PC-9 (cell line): ENCODE measurements around the gene CCT3.

Experiments used
- EZH2 ChIP-seq: fragments of 200-600 bp; sonication (generic); IDR thresholded peaks from 2 replicates; pipeline ENCODE4 v1.8.0; 2017; ENCODE audit warnings: antibody characterized with exemption, low read depth
- TF ChIP-seq, protein P1 (sequence below): fragments of 200-600 bp; sonication (generic); conservative IDR thresholded peaks from 2 replicates; pipeline ENCODE4 v1.6.1; 2017; ENCODE audit warnings: mixed run types, antibody characterized with exemption, mild to moderate bottlenecking, moderate library complexity

DNA sequence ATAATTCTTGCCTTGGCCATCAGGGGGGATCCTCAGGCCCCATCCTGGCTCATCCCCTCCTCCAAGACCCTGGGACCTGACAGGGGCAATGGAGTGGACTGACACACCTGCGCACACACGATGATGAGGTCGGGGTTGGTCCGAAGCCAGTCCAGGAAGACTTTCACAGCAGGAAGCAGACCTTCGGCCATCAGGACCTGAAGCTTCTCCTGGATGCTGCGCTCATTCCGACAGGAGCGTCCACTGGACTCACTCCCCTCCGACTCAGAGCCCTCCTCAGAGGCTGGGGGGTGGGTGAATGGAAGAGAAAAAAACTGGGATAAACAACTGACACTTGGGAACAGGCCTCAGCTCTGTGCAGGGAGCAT, 74.8 kb downstream of the CCT3 start:
- TF ChIP-seq, protein P1, sequence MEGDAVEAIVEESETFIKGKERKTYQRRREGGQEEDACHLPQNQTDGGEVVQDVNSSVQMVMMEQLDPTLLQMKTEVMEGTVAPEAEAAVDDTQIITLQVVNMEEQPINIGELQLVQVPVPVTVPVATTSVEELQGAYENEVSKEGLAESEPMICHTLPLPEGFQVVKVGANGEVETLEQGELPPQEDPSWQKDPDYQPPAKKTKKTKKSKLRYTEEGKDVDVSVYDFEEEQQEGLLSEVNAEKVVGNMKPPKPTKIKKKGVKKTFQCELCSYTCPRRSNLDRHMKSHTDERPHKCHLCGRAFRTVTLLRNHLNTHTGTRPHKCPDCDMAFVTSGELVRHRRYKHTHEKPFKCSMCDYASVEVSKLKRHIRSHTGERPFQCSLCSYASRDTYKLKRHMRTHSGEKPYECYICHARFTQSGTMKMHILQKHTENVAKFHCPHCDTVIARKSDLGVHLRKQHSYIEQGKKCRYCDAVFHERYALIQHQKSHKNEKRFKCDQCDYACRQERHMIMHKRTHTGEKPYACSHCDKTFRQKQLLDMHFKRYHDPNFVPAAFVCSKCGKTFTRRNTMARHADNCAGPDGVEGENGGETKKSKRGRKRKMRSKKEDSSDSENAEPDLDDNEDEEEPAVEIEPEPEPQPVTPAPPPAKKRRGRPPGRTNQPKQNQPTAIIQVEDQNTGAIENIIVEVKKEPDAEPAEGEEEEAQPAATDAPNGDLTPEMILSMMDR = no peak
- no peak for TF ChIP-seq EZH2
